HEK293T (cell line): ENCODE measurements around the gene COG2.

Source experiments
- ARNT ChIP-seq: fragments of 450-650 bp; IDR thresholded peaks from 2 replicates; pipeline ENCODE4 v1.6.1; 2017; ENCODE audit warnings: mild to moderate bottlenecking
- BHLHE40 ChIP-seq: fragments of 450-650 bp; IDR thresholded peaks from 2 replicates; pipeline ENCODE4 v1.6.1; 2016; ENCODE audit warnings: mild to moderate bottlenecking, moderate library complexity, borderline replicate concordance
- FOXM1 ChIP-seq: fragments of 450-650 bp; IDR thresholded peaks from 2 replicates; pipeline ENCODE4 v1.6.1; 2017; ENCODE audit warnings: mild to moderate bottlenecking, borderline replicate concordance
- HDGF ChIP-seq: fragments of 450-650 bp; IDR thresholded peaks from 2 replicates; pipeline ENCODE4 v1.6.1; 2017; ENCODE audit warnings: antibody characterized with exemption, borderline replicate concordance
- LEF1 ChIP-seq: fragments of 450-650 bp; IDR thresholded peaks from 2 replicates; pipeline ENCODE4 v1.6.1; 2017; ENCODE audit warnings: mild to moderate bottlenecking, borderline replicate concordance
- SP1 ChIP-seq: fragments of 450-650 bp; IDR thresholded peaks from 2 replicates; pipeline ENCODE4 v1.6.1; 2017
- SUZ12 ChIP-seq: fragments of 450-650 bp; IDR thresholded peaks from 2 replicates; pipeline ENCODE4 v1.6.1; 2016; ENCODE audit warnings: mild to moderate bottlenecking
- TARDBP ChIP-seq: fragments of 450-650 bp; IDR thresholded peaks from 2 replicates; pipeline ENCODE4 v1.6.1; 2016
- ZNF384 ChIP-seq: fragments of 450-650 bp; IDR thresholded peaks from 2 replicates; pipeline ENCODE4 v1.6.1; 2016

DNA sequence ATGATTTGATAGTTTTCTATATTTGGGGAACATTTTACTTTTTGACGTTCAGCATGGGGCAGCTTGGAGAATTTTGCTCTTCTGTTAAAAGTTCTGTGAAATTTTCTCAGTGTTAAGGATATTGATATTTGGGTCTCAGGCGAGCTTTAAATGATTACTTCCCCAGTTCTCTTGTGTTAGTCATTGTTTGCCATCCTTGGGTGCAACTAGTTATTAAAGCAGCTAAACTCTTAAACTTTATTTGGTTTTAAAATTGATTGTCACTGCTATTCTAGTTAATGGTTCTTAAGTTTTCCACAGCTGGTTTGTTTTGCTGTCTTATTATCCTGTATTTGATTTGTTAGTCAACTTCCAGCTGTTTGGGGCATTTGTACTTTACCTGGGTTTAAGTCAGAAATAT is 9.0 kb downstream of the COG2 start:
- TF ChIP-seq ARNT (no peak), SP1 (no peak), FOXM1 (no peak), SUZ12 (no peak), LEF1 (no peak), HDGF (no peak), BHLHE40 (no peak), ZNF384 (no peak), TARDBP (no peak)
